ENCODE measurements around the gene SEMA3D.

Gene SEMA3D

GRCh38 chr7:84985073-84985784, 201.6 kb downstream of the SEMA3D start:
- no peak for DNase-seq (ENCODE audit: low read depth)

DNA sequence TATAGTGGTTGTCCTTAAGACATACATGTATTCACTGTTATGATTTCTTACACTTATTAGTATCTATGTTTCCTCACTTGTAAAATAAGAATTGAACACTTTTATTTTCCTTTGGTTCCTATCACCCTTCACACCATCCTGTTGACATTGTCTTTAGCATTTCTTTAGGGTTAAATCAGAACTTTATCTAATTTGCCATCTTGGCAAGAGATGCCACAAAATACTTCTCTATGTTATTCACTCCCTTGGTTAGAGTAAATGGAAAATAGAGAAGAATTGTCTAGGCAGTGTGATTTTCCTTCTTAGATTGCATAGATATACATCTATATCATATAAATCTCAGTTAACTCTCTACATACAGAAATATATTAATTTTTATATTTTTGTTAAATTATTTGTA, 204.7 kb downstream of the SEMA3D start:
- DNase-seq (ENCODE audit: low read depth): no peak

- no peak for DNase-seq (ENCODE audit: low read depth)
Measured at GRCh38 chr7:84981055-84981976, 205.5 kb downstream of the SEMA3D start.

DNA sequence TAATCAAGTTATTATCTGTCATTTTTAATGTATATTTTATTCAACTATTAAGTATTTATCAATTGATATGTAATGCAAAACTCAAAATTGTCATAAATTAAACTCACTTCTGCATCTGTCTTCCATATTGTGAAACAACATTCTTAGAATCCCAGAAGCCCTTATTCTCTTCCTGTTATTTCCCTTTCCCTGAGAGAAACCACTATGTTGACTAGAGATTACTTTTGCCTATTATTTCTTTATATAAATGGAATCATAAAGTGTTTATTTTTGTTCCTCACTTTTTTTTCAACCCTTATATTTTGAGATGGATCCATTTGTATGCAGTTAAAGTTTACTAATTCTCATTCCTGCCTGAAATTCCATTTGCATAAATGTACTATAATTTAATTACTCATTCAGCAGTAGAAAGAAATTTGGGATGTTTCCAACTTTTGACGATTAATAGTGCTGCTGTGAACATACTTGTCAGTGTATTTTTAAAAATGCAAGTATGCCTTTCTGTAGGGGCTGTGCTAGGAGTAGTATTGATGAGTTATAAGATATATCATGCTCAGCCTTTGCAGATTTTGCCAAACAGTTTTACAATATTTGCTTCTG, 211.2 kb downstream of the SEMA3D start:
- no peak for DNase-seq (ENCODE audit: low read depth)

- no peak for DNase-seq (ENCODE audit: low read depth)
Measured at GRCh38 chr7:84971360-84971759, 215.5 kb downstream of the SEMA3D start.

DNA sequence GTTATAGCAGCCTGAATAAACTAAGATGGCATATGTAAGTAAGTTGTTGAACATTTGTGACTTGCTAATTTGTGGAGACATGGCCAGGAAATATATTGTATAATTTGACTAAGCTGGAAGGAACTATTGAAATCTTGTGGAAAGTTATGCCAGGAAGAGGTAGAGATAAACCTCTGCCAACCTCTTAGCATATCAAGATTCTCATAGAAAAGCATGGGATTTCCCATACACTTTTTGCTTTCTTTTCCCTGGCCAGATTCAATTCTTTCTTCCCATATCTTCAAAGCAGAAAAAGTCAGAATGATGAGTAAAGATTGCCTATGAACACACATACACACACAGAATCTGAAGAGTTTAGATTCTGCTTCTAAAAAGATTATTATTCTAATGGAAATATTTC, 216.2 kb downstream of the SEMA3D start:
- DNase-seq (ENCODE audit: low read depth): no peak

- DNase-seq (ENCODE audit: low read depth): no peak
Measured at GRCh38 chr7:84953234-84953633, 233.6 kb downstream of the SEMA3D start.

- DNase-seq (ENCODE audit: low read depth): no peak
Measured at GRCh38 chr7:84950836-84951235, 236.0 kb downstream of the SEMA3D start.

- DNase-seq (ENCODE audit: low read depth): no peak
Measured at GRCh38 chr7:84949501-84949900, 237.4 kb downstream of the SEMA3D start.

DNA sequence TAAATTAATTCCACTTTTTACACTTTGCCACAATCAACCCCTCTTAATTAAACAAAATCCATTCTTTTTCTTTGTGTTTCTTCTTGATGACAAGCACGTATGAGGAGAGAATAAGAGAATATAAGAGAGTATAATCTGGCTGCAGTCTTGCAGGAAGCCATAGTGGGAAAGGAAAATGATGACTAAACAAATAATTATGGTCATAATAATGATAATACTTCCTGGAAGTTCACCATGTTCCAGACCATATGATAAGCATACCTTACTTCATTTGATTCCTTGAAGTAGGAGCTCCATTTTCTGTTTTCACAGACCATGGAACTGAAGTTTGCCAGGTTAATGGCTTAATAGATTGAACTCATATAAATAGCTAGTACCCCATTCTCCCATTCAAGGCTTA, 237.8 kb downstream of the SEMA3D start:
- DNase-seq (ENCODE audit: low read depth): no peak

DNA sequence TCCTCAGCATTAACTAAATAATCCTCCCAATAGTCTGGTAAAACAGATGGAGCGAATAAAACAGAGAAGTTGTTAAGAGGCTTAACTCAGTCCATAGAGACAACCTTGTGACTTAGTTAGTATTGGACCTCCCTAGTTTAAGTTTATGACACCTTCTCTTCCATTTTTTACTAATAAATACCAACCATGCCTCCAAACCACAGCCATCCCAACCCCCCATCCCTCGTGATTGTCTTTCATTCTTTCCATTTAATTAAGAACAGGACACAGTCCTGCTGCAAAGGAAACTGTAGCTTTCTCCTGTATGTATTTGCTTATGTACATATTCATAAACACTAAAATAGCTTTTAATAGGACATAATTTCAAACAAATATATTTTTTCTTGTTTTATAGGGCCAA, 238.2 kb downstream of the SEMA3D start:
- DNase-seq (ENCODE audit: low read depth): no peak

DNA sequence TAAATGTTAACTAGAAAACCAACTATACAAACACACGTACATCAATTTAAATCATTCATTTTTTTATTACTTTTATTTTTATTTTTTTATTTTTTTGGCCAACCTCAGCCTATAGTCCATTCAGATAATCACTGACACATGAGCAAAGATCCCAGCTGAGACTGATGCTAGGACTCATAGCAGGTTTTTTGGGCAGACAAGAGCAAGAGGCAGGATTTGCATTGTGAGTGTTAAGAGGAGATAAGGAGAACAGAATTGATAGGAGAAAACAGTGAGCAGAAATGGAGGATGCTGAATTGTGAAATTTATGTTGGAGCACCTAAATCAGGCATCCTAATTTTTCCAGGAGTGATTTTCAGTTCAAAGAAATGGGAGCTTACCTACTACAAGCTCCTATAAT, 240.3 kb downstream of the SEMA3D start:
- no peak for DNase-seq (ENCODE audit: low read depth)
